Activated naive CD4-positive, alpha-beta T cell treated with anti-CD3 and anti-CD28 coated beads, Interleukin-2, amount 50 U/mL, for 24 hours (primary cell): ENCODE measurements around the gene ADCY1.

Source experiments
- H3K27ac Mint-ChIP-seq: one replicate; pipeline ENCODE4 v1.8.0; 2021; ENCODE audit warnings: mild to moderate bottlenecking, mixed read lengths
- H3K27me3 Mint-ChIP-seq: one replicate; pipeline ENCODE4 v1.8.0; 2021; ENCODE audit warnings: mixed read lengths
- H3K36me3 Mint-ChIP-seq: one replicate; pipeline ENCODE4 v1.8.0; 2021; ENCODE audit warnings: mixed read lengths
- H3K4me1 Mint-ChIP-seq: one replicate; pipeline ENCODE4 v1.8.0; 2021; ENCODE audit warnings: mixed read lengths
- H3K4me3 Mint-ChIP-seq: one replicate; pipeline ENCODE4 v1.8.0; 2021; ENCODE audit warnings: mild to moderate bottlenecking, mixed read lengths
- H3K9me3 Mint-ChIP-seq: one replicate; pipeline ENCODE4 v1.8.0; 2021; ENCODE audit warnings: mixed read lengths

ADCY1 gene

DNA sequence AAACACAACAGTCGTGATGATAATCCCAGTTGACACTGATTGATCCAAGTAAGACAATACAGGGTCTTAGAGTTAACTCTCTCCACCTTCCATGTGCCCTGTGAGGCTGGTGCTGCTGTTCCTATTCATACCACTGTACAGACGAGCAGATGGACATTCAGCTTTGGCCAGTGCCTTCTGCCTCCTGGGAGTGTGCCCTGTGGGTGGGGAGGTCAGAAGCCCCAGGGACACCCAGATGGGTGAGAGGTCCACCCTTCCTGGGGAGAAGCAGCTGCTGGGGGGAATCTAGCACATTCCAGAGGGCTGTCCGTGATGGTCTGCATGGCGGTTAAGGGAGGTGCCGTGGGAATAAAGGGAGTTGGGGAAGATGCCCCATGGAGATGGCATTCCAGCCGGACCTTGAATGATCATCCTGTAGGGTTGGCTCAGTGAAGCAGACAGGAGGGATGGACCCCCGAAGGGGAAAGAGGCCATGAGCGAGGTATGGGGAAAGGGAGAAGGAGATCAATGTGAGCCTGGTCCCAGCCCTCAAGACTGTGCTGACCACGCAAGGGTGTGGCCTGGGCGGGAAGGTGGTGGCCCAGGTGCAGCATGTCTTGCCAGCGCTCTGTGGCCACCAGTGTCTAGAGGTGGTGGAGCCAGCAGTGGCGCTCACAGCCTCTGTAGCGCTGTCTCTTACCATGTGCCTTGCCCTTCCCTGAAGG lies 74.0 kb downstream of the ADCY1 start:
- no peaks in the 10 kb centered on the region for H3K27me3 Mint-ChIP-seq
- no peak overlapping the region for H3K4me3 Mint-ChIP-seq
- H3K36me3 Mint-ChIP-seq, result no peaks in the 10 kb centered on the region
- H3K27ac Mint-ChIP-seq, result no peak overlapping the region
- H3K4me1 Mint-ChIP-seq, result no peaks in the 10 kb centered on the region
- H3K9me3 Mint-ChIP-seq, result no peaks in the 10 kb centered on the region

DNA sequence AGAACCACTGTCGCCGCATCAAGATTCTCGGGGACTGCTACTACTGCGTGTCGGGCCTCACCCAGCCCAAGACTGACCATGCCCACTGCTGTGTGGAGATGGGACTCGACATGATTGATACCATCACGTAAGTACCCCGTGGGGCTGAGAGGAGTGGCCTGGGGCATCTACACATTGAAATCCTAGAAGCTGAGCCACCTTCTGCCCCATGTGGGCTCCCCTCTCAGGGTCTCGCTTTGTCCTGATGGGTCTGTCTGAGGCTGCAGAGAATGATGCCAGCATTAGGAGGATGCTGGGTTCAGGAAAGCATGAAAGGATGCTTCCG lies 74.5 kb downstream of the ADCY1 start:
- no peaks in the 10 kb centered on the region for H3K9me3 Mint-ChIP-seq
- H3K36me3 Mint-ChIP-seq, result no peaks in the 10 kb centered on the region
- no peak overlapping the region for H3K27ac Mint-ChIP-seq
- H3K4me1 Mint-ChIP-seq, result no peaks in the 10 kb centered on the region
- H3K27me3 Mint-ChIP-seq, result no peaks in the 10 kb centered on the region
- no peak overlapping the region for H3K4me3 Mint-ChIP-seq

GRCh38 chr7:45649560-45650346 lies 75.6 kb downstream of the ADCY1 start:
- no peaks in the 10 kb centered on the region for H3K36me3 Mint-ChIP-seq
- no peak overlapping the region for H3K27ac Mint-ChIP-seq
- no peak overlapping the region for H3K4me3 Mint-ChIP-seq
- H3K9me3 Mint-ChIP-seq, result no peaks in the 10 kb centered on the region
- H3K27me3 Mint-ChIP-seq, result no peaks in the 10 kb centered on the region
- H3K4me1 Mint-ChIP-seq, result no peaks in the 10 kb centered on the region

DNA sequence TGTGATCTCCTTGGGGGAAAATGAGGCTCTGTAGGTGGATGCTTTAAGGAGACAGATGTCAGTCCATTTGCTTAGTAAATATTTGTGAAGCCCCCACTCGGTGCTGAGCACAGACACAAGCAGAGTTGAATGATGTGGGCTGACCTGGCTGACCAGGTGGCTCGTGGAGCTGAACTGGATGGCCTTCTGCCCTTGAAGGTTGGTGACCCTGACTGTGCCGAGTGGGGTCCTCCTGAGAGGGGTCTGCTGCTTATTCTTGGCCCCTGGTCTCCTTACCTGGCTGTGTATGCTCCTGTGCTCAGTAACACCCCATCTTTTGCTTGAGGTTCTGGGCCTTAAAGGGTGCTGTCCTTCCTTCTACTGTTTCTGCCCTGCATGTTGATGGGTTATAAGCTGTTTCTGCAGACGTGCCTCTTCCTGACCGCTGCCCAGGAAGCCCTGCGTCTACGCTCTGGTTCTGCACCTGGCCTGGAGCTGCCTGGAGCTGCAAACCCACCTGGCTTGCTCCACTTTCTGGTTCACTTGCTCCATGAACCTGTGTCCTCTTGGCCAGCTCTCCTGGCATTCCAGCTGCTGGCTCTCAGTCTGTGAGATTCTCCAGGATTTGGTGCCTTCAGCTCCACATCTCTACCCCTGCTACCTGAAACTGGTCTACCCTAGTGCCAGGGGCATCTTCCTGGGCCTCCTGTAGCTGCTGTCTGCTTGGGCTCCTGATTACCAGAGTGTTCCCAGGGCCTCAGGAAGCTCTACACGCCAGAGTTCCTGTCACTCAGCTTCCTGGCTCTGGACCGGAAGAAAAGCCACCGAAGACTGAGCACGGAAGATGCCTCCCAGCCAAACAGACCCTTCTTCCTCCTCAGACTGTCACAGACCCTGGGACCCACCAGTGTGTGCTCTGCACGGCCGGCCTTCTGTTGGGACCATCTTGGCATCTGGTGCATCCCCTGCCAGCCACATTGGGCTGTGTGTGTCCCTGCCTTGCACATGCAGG lies 76.5 kb downstream of the ADCY1 start:
- Mint-ChIP-seq H3K27me3 (no peaks in the 10 kb centered on the region), H3K4me3 (no peak overlapping the region), H3K27ac (no peak overlapping the region), H3K9me3 (no peaks in the 10 kb centered on the region), H3K36me3 (no peaks in the 10 kb centered on the region), H3K4me1 (no peaks in the 10 kb centered on the region)

DNA sequence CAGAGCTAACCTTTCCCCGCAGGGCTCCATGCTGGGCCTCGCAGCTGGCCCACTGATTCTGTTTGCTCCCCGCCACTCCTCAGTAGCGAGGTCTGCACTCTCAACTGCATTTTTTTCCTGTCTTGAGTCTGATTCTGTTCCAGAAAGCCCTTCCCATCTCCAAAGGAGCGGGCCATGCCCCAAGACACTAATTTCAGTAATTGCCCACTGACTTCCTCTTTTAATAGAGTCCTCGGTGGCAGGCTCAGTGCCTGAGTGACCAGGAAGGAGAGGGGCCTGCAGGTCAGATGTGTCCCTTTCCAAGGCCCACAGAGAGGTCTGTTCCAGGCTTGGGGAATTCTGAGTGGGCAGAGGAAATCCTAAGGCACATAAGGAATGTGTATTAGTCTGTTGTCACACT lies 77.4 kb downstream of the ADCY1 start:
- H3K27ac Mint-ChIP-seq, result no peak overlapping the region
- no peaks in the 10 kb centered on the region for H3K4me1 Mint-ChIP-seq
- H3K27me3 Mint-ChIP-seq, result peaks cover 1% of the 10 kb centered on the region
- H3K36me3 Mint-ChIP-seq, result no peaks in the 10 kb centered on the region
- no peak overlapping the region for H3K4me3 Mint-ChIP-seq
- no peaks in the 10 kb centered on the region for H3K9me3 Mint-ChIP-seq

DNA sequence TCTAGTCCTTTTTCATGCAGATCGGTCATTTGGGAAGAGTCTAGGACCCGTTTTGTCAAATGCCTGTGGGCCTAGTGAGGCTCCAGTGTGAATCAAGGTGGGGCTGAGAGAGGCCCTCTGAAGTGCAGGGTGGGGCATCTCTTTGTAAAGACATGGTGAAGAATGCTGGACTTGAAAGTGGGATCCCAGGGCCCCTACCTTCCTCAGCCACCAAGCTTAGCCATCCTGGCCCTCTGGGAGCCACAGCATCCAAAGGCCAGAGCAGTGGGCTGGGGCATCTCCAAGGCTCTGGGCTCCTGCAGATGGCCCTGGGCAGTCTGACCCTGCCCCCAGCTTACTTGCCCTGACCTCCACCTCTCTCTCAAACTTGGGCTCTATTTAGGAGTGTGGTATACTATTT lies 78.5 kb downstream of the ADCY1 start:
- H3K36me3 Mint-ChIP-seq, result no peaks in the 10 kb centered on the region
- H3K27me3 Mint-ChIP-seq, result peaks cover 1% of the 10 kb centered on the region
- H3K9me3 Mint-ChIP-seq, result no peaks in the 10 kb centered on the region
- no peak overlapping the region for H3K4me3 Mint-ChIP-seq
- no peaks in the 10 kb centered on the region for H3K4me1 Mint-ChIP-seq
- no peak overlapping the region for H3K27ac Mint-ChIP-seq

- H3K27me3 Mint-ChIP-seq, result peaks cover 1% of the 10 kb centered on the region
- no peaks in the 10 kb centered on the region for H3K36me3 Mint-ChIP-seq
Observed at GRCh38 chr7:45653209-45653907, 79.2 kb downstream of the ADCY1 start.

GRCh38 chr7:45654341-45654740 lies 80.2 kb downstream of the ADCY1 start:
- H3K9me3 Mint-ChIP-seq, result no peaks in the 10 kb centered on the region
- H3K36me3 Mint-ChIP-seq, result no peaks in the 10 kb centered on the region
- H3K27me3 Mint-ChIP-seq, result peaks cover 1% of the 10 kb centered on the region
- no peak overlapping the region for H3K4me3 Mint-ChIP-seq
- no peak overlapping the region for H3K27ac Mint-ChIP-seq
- no peaks in the 10 kb centered on the region for H3K4me1 Mint-ChIP-seq

More at GRCh38 chr7:45653209-45653907, 79.2 kb downstream of the ADCY1 start:
- H3K4me3 Mint-ChIP-seq, result no peak overlapping the region
- no peaks in the 10 kb centered on the region for H3K9me3 Mint-ChIP-seq
- no peaks in the 10 kb centered on the region for H3K4me1 Mint-ChIP-seq
- H3K27ac Mint-ChIP-seq, result no peak overlapping the region

GRCh38 chr7:45655539-45655938 lies 81.4 kb downstream of the ADCY1 start:
- Mint-ChIP-seq H3K4me3 (no peak overlapping the region), H3K9me3 (no peaks in the 10 kb centered on the region), H3K27me3 (peaks cover 1% of the 10 kb centered on the region), H3K4me1 (no peaks in the 10 kb centered on the region), H3K27ac (no peak overlapping the region), H3K36me3 (no peaks in the 10 kb centered on the region)

DNA sequence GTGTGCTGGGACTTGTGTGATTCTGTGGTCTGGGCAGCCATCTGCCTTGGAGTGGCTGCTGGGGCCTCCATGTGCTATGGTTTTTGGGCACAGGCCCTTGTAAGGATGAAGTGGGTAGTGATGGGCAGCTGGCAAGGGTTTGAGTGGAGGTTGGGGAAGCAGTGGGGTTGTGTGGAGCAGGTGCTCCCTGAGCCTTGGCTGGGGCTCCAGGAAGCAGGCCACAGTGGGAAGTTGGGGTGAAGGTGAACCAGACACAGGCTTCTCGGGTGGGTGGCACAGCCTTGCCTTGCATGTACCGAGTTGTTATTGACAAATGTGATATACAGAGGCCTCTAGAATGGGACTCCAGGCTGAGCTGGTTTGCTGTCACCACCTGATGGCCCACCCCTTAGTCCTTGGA lies 82.3 kb downstream of the ADCY1 start:
- Mint-ChIP-seq H3K9me3 (no peaks in the 10 kb centered on the region), H3K36me3 (no peaks in the 10 kb centered on the region), H3K4me1 (no peaks in the 10 kb centered on the region), H3K27me3 (peaks cover 1% of the 10 kb centered on the region), H3K27ac (no peak overlapping the region), H3K4me3 (no peak overlapping the region)

DNA sequence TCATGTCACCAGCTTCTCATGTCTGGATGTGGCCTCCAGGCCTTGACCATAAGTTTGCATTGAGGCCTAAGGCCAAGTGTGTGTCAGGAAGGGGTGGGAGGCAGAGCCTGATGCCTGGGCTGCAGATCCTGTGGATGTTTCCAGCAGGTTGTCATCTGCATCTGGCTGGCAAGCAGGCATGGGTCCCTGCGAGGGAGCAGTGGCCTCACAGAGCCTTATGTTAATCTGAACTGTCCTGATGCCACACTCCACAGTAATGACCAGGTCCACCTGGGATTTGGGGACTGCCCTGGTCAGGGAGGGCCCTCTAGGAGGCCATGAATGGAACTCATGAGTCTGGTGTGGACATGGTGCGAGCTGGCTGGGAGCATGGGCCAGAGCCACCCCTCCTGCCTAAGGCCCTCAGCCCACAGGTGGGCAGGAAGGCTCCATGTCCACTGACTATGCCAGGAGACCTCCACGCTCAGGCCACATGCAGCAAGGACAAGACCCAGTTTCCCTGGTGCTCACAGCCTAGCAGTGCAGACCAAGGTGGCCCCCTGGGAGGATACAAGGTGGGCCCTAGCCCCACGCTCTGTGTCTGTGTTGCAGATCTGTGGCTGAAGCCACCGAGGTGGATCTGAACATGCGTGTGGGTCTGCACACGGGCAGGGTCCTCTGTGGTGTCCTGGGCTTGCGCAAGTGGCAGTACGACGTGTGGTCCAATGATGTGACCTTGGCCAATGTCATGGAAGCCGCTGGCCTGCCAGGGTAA lies 83.1 kb downstream of the ADCY1 start:
- no peaks in the 10 kb centered on the region for H3K9me3 Mint-ChIP-seq
- H3K4me1 Mint-ChIP-seq, result no peaks in the 10 kb centered on the region
- peaks cover 1% of the 10 kb centered on the region for H3K27me3 Mint-ChIP-seq
- H3K4me3 Mint-ChIP-seq, result no peak overlapping the region
- no peaks in the 10 kb centered on the region for H3K36me3 Mint-ChIP-seq
- H3K27ac Mint-ChIP-seq, result no peak overlapping the region

- H3K4me1 Mint-ChIP-seq, result no peaks in the 10 kb centered on the region
- peaks cover 1% of the 10 kb centered on the region for H3K27me3 Mint-ChIP-seq
- H3K9me3 Mint-ChIP-seq, result no peaks in the 10 kb centered on the region
- no peak overlapping the region for H3K4me3 Mint-ChIP-seq
- H3K27ac Mint-ChIP-seq, result no peak overlapping the region
- H3K36me3 Mint-ChIP-seq, result no peaks in the 10 kb centered on the region
Observed at GRCh38 chr7:45657890-45658715, 83.9 kb downstream of the ADCY1 start.

- H3K4me3 Mint-ChIP-seq, result no peak overlapping the region
- H3K27ac Mint-ChIP-seq, result no peak overlapping the region
- H3K36me3 Mint-ChIP-seq, result no peaks in the 10 kb centered on the region
- H3K4me1 Mint-ChIP-seq, result no peaks in the 10 kb centered on the region
- peaks cover 1% of the 10 kb centered on the region for H3K27me3 Mint-ChIP-seq
- no peaks in the 10 kb centered on the region for H3K9me3 Mint-ChIP-seq
Observed at GRCh38 chr7:45658716-45659495, 84.7 kb downstream of the ADCY1 start.
